Neuron (in vitro differentiated cells): Measurements from ENCODE around the gene PSEN1.
"Not testable (repeated sequence)": the region's sequence is repeated elsewhere in the genome, so short reads cannot be mapped to it uniquely, and the experiment has no call there.

Experiments
- H2AFZ ChIP-seq: one replicate; pipeline ENCODE4 v1.6.1; 2013; ENCODE audit warnings: low read depth, mild to moderate bottlenecking, inconsistent platforms, low read length, moderate library complexity
- H3K27me3 ChIP-seq: one replicate; pipeline ENCODE4 v1.6.1; 2013; ENCODE audit warnings: low read length; ENCODE audit not compliant: insufficient read depth
- H3K36me3 ChIP-seq: one replicate; pipeline ENCODE4 v1.6.1; 2013; ENCODE audit warnings: low read length; ENCODE audit not compliant: insufficient read depth
- H3K4me1 ChIP-seq: one replicate; pipeline ENCODE4 v1.6.1; 2013; ENCODE audit warnings: low read length; ENCODE audit not compliant: insufficient read depth
- H3K4me3 ChIP-seq: 2 replicates; pipeline ENCODE4 v1.5.1; 2013; ENCODE audit warnings: mild to moderate bottlenecking, low read length, moderate library complexity
- H3K9me3 ChIP-seq: one replicate; pipeline ENCODE4 v1.6.1; 2013; ENCODE audit warnings: low read length

PSEN1 gene

GRCh38 chr14:73170686-73171085 lies 34.4 kb downstream of the PSEN1 start:
- no peak overlapping the region for H3K4me3 ChIP-seq
- H3K9me3 ChIP-seq, result no peaks in the 10 kb centered on the region
- peaks cover 14% of the 10 kb centered on the region for H3K4me1 ChIP-seq
- no peak overlapping the region for H2AFZ ChIP-seq
- H3K27me3 ChIP-seq, result no peaks in the 10 kb centered on the region
- H3K36me3 ChIP-seq, result peaks cover 62% of the 10 kb centered on the region

GRCh38 chr14:73172500-73172899 lies 36.2 kb downstream of the PSEN1 start:
- Histone ChIP-seq H2AFZ (no peak overlapping the region), H3K4me3 (no peak overlapping the region), H3K27me3 (no peaks in the 10 kb centered on the region), H3K36me3 (peaks cover 68% of the 10 kb centered on the region), H3K4me1 (peaks cover 14% of the 10 kb centered on the region), H3K9me3 (no peaks in the 10 kb centered on the region)

- Histone ChIP-seq H3K27me3 (no peaks in the 10 kb centered on the region), H3K4me1 (peaks cover 14% of the 10 kb centered on the region), H3K4me3 (no peak overlapping the region), H2AFZ (no peak overlapping the region), H3K36me3 (peaks cover 68% of the 10 kb centered on the region), H3K9me3 (no peaks in the 10 kb centered on the region)
These were observed 36.9 kb downstream of the PSEN1 start for GRCh38 chr14:73173092-73173735.

GRCh38 chr14:73176685-73177084 lies 40.4 kb downstream of the PSEN1 start:
- Histone ChIP-seq H3K4me1 (no peaks in the 10 kb centered on the region), H2AFZ (no peak overlapping the region), H3K36me3 (peaks cover 70% of the 10 kb centered on the region), H3K27me3 (no peaks in the 10 kb centered on the region), H3K9me3 (no peaks in the 10 kb centered on the region), H3K4me3 (no peak overlapping the region)

DNA sequence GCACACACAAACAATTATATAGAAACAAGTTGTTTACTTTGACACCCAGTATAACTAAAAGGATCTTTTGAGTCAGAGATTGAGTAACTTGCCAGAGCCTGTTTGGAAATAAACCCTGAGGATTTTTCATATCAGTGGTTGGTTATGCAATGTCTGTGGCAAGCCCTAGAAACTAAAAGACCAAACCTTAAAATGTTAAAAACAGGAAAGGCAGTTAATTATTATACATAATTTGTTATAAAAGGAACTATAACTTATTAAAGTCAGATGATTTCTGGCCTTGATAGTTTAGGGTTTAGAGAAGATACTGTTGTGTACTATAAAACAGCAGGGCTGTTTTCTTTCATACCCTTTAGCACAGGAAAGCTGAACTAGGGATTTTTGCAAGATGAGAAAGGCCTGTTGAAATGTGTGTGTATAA lies 44.1 kb downstream of the PSEN1 start:
- Histone ChIP-seq H2AFZ (no peak overlapping the region), H3K9me3 (no peaks in the 10 kb centered on the region), H3K27me3 (no peaks in the 10 kb centered on the region), H3K36me3 (peaks cover 52% of the 10 kb centered on the region), H3K4me3 (no peak overlapping the region), H3K4me1 (no peaks in the 10 kb centered on the region)

DNA sequence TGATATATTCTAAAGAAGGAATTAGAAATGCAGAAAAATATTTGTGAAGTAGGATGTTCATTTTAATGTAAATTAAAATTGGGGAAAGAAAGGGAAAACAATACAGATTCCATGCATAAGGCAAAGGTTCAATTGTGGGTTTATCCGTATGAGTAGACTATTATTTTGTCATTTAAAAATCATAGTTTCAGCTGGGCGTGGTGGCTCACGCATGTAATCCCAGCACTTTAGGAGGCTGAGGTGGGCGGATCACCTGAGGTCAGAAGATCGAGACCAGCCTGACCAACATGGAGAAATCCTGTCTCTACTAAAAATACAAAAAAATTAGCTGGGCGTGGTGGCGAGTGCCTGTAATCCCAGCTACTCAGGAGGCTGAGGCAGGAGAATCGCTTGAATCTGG lies 44.7 kb downstream of the PSEN1 start:
- H3K9me3 ChIP-seq, H2AFZ ChIP-seq, H3K27me3 ChIP-seq, H3K4me1 ChIP-seq, H3K4me3 ChIP-seq: not testable (repeated sequence)
- H3K36me3 ChIP-seq, result peaks cover 48% of the 10 kb centered on the region

DNA sequence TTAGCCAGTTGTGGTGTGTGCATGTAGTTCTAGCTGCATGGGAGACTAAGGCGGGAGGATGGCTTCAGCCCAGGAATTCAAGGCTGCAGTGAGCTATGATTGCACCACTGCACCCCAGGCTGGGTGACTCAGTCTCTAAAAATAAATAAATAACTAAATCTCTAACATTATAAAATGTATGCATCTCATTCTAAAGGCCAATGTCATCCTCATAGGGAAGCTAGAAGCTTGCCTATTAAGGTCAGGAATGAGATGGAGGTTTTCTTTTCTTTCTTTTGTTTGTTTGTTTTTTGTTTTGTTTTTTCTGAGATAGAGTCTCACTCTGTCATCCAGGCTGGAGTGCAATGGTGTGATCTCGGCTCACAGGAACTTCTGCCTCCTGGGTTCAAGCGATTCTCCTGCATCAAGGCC lies 52.2 kb downstream of the PSEN1 start:
- H2AFZ ChIP-seq, result no peak overlapping the region
- no peaks in the 10 kb centered on the region for H3K4me1 ChIP-seq
- H3K4me3 ChIP-seq, result no peak overlapping the region
- no peaks in the 10 kb centered on the region for H3K27me3 ChIP-seq
- peaks cover 4% of the 10 kb centered on the region for H3K9me3 ChIP-seq
- peaks cover 49% of the 10 kb centered on the region for H3K36me3 ChIP-seq

DNA sequence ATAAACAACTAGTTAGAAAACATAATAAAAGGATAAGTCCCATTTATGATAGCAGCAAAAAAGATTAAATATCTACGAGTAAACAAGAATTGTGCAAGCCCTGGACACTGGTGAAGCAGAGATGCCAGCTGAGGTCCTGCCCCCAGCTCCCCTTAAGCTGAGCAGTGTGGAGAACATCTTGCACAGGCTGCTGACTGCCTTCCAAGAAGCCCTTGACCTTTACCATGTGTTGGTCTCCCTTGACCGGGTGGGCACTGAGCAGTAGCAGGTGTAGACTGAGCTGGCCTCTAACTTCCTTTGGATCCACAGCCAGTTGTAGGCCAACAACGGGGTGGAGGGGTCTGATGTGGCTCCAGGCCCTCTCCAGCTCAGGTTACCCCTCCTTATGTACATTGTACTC lies 53.3 kb downstream of the PSEN1 start:
- Histone ChIP-seq H3K4me1 (no peaks in the 10 kb centered on the region), H2AFZ (no peak overlapping the region), H3K36me3 (peaks cover 58% of the 10 kb centered on the region), H3K9me3 (peaks cover 4% of the 10 kb centered on the region), H3K4me3 (no peak overlapping the region), H3K27me3 (no peaks in the 10 kb centered on the region)

- Histone ChIP-seq H3K4me1 (no peaks in the 10 kb centered on the region), H3K9me3 (peaks cover 4% of the 10 kb centered on the region), H2AFZ (no peak overlapping the region), H3K4me3 (no peak overlapping the region), H3K36me3 (peaks cover 68% of the 10 kb centered on the region), H3K27me3 (no peaks in the 10 kb centered on the region)
These were observed 55.1 kb downstream of the PSEN1 start for GRCh38 chr14:73191441-73191840.

GRCh38 chr14:73194306-73194705 lies 58.0 kb downstream of the PSEN1 start:
- H3K9me3 ChIP-seq, H3K27me3 ChIP-seq, H2AFZ ChIP-seq, H3K4me3 ChIP-seq: not testable (repeated sequence)
- peaks cover 61% of the 10 kb centered on the region for H3K36me3 ChIP-seq
- peaks cover 14% of the 10 kb centered on the region for H3K4me1 ChIP-seq

DNA sequence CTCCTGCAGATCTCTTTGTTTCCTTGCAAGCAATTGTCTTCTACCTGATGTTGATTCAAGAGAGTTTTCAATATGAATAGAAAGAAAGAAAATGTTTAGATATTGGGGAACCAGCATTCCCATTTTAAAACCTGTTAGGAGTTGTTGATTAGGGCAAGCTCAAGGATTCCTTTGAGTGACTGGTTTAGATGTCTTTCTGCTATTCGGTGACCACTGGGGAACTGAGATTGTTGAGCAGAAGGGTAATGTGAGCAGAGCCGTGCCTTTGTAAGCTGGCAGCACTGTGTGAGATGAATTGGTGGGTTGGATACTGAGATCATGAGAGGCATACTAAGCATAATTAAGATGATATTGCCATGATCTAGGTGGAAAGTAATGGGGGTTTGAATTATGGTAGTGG lies 61.9 kb downstream of the PSEN1 start:
- Histone ChIP-seq H3K4me1 (peaks cover 14% of the 10 kb centered on the region), H2AFZ (no peak overlapping the region), H3K9me3 (no peaks in the 10 kb centered on the region), H3K36me3 (peaks cover 55% of the 10 kb centered on the region), H3K27me3 (no peaks in the 10 kb centered on the region), H3K4me3 (no peak overlapping the region)

GRCh38 chr14:73203527-73203926 lies 67.2 kb downstream of the PSEN1 start:
- H3K4me3 ChIP-seq, result no peak overlapping the region
- peaks cover 71% of the 10 kb centered on the region for H3K36me3 ChIP-seq
- H3K27me3 ChIP-seq, result no peaks in the 10 kb centered on the region
- H3K4me1 ChIP-seq, result peaks cover 3% of the 10 kb centered on the region
- no peak overlapping the region for H2AFZ ChIP-seq
- H3K9me3 ChIP-seq, result peaks cover 17% of the 10 kb centered on the region

- peaks cover 25% of the 10 kb centered on the region for H3K9me3 ChIP-seq
- H3K27me3 ChIP-seq, result no peaks in the 10 kb centered on the region
- H3K4me3 ChIP-seq, result no peak overlapping the region
- no peak overlapping the region for H2AFZ ChIP-seq
- H3K4me1 ChIP-seq, result no peaks in the 10 kb centered on the region
- H3K36me3 ChIP-seq, result peaks cover 69% of the 10 kb centered on the region
These were observed 71.3 kb downstream of the PSEN1 start for GRCh38 chr14:73207615-73208014.

- peaks cover 74% of the 10 kb centered on the region for H3K36me3 ChIP-seq
- H3K4me3 ChIP-seq, result no peak overlapping the region
- no peaks in the 10 kb centered on the region for H3K27me3 ChIP-seq
- no peaks in the 10 kb centered on the region for H3K4me1 ChIP-seq
- H3K9me3 ChIP-seq, result peaks cover 25% of the 10 kb centered on the region
- no peak overlapping the region for H2AFZ ChIP-seq
These were observed 72.1 kb downstream of the PSEN1 start for GRCh38 chr14:73208390-73208789.
